ENCODE data around the gene LAMA2. TPM values are rescaled to one million over a fixed set of nuclear protein-coding genes. Genes with fewer than 3 reads are reported as not detected.
A peak's percentile ranks its signal among the peaks of the same experiment; 100 is the strongest.

LAMA2 gene
- total RNA-seq, 3 donors from 2014 or later: 116 to 293 (median 118) TPM

DNA sequence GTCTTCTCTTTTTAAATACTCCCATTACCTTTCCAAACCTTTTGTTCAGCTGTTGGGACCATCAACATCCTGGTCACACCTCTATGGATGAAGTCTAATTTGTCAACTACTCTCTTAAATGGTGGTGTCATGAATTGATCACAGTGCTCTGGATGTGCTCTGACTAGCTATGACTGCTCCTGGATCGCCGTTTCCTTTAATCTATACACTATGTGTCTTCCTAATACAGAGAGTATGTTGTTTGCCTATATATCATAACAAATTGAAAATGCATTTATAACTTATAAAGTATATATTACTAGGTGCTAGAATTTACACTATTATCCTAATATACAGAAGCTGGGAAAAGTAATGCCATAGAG lies 357.5 kb downstream of the LAMA2 start:
- no peak for TF ChIP-seq POLR2AphosphoS5 (IDR thresholded peaks at IDR 0.05)
- TF ChIP-seq, protein P1, sequence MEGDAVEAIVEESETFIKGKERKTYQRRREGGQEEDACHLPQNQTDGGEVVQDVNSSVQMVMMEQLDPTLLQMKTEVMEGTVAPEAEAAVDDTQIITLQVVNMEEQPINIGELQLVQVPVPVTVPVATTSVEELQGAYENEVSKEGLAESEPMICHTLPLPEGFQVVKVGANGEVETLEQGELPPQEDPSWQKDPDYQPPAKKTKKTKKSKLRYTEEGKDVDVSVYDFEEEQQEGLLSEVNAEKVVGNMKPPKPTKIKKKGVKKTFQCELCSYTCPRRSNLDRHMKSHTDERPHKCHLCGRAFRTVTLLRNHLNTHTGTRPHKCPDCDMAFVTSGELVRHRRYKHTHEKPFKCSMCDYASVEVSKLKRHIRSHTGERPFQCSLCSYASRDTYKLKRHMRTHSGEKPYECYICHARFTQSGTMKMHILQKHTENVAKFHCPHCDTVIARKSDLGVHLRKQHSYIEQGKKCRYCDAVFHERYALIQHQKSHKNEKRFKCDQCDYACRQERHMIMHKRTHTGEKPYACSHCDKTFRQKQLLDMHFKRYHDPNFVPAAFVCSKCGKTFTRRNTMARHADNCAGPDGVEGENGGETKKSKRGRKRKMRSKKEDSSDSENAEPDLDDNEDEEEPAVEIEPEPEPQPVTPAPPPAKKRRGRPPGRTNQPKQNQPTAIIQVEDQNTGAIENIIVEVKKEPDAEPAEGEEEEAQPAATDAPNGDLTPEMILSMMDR (IDR thresholded peaks at IDR 0.05): no peak
- no peak for TF ChIP-seq POLR2A (IDR thresholded peaks at IDR 0.05)
- no peak overlapping the region for H3K27ac ChIP-seq
- H3K27me3 ChIP-seq: no peaks in the 10 kb centered on the region
- no peak for DNase-seq (ENCODE audit: low spot score in 2 of 2)
- H3K36me3 ChIP-seq: no peaks in the 10 kb centered on the region
- no peaks in the 10 kb centered on the region for H3K4me1 ChIP-seq
- intact Hi-C loops (cut with DNase I; ENCODE audit: low total_unique reads): no loop called here
- no peak overlapping the region for H3K4me3 ChIP-seq
- H3K9me3 ChIP-seq: no peaks in the 10 kb centered on the region

DNA sequence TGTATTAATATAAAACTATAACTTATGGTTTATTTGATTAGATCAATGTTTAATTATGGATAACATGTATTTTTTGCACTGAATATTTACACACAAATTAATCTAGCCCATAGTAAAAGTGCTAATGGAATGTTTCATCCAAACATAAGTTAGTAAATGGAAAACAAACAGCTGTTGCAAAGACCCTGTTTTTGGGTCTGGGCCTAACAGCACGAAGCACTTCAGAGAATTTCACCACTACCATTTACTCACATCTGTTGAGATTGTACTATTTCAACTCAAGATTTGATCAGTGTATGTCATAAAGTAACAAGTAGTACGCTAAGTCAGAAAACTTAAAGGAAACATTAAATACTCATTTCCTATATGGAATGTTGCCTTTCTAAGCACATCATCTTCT lies 359.6 kb downstream of the LAMA2 start:
- Histone ChIP-seq H3K9me3 (no peaks in the 10 kb centered on the region), H3K27ac (no peak overlapping the region), H3K4me3 (no peak overlapping the region), H3K4me1 (no peaks in the 10 kb centered on the region), H3K27me3 (no peaks in the 10 kb centered on the region), H3K36me3 (no peaks in the 10 kb centered on the region)
- DNase-seq (ENCODE audit: low spot score in 2 of 2): no peak
- intact Hi-C loops (cut with DNase I; ENCODE audit: low total_unique reads): no loop called here
- TF ChIP-seq, protein P1 (IDR thresholded peaks at IDR 0.05): no peak
- TF ChIP-seq POLR2A (IDR thresholded peaks at IDR 0.05): no peak
- no peak for TF ChIP-seq POLR2AphosphoS5 (IDR thresholded peaks at IDR 0.05)

DNA sequence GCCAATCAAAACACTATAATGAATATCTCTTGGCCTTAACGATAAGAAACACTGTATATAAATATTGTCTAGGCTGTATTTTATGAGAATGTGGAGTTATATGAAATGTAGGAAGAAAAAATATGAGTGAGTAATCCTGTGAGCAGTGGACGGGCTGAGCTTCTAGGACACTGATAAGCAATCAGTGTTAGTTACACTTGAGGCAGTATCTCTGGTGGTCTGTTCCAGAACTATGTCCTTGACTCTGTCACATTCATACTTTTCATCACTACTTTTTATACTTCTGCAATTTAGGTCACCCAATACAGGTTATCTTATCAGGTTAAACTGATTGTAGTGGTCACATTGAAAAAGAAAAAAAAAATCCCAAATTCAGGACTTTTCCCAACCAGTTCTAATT lies 360.4 kb downstream of the LAMA2 start:
- DNase-seq (ENCODE audit: low spot score in 2 of 2): no peak
- intact Hi-C loops (cut with DNase I; ENCODE audit: low total_unique reads): no loop called here
- no peak for TF ChIP-seq POLR2AphosphoS5 (IDR thresholded peaks at IDR 0.05)
- TF ChIP-seq POLR2A (IDR thresholded peaks at IDR 0.05): no peak
- TF ChIP-seq, protein P1 (IDR thresholded peaks at IDR 0.05): no peak
- H3K27ac ChIP-seq: no peak overlapping the region
- no peaks in the 10 kb centered on the region for H3K9me3 ChIP-seq
- H3K4me3 ChIP-seq: no peak overlapping the region
- H3K4me1 ChIP-seq: no peaks in the 10 kb centered on the region
- no peaks in the 10 kb centered on the region for H3K36me3 ChIP-seq
- no peaks in the 10 kb centered on the region for H3K27me3 ChIP-seq

DNA sequence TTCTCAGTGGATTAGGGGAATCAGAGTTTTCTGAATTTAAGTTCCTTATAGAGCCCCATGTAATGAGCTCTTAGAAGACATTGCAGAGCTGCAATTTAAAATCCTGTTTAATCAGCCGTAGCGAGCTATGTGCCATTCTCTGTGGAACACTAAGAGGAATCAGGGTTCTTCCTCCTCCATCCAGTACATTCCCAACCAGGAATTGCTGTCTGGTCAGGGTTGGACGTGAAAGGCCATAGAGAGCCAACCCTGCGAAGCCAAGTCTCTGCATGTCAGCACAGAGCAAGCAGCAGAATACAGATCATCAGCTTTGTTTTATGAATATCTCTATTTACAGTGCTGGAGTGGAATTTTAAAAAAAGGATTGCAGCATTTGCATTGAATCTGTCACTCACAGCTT lies 366.0 kb downstream of the LAMA2 start:
- no peaks in the 10 kb centered on the region for H3K4me1 ChIP-seq

DNA sequence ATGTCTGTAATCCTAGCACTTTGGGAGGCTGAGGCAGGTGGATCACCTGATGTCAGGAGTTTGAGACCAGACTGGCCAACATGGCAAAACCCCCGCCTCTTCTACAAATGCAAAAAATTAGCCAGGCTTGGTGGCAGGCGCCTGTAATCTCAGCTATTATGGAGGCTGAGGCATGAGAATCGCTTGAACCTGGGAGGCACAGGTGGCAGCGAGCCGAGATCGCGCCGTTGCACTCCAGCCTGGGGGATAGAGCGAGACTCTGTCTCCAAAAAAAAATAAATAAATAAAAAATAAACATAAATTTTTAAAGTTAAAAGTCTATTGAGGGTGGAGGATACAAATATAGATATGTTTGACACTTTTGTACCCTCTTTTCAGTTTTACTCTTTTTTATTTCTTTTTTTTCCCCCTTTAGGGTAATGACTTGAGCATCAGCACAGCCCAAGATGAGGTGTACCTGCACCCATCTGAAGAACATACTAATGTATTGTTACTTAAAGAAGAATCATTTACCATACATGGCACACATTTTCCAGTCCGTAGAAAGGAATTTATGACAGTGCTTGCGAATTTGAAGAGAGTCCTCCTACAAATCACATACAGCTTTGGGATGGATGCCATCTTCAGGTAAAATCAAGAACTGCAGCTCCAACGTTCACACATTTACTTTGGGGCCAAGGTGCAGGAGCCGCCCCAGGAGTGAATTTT lies 368.9 kb downstream of the LAMA2 start:
- Histone ChIP-seq H3K9me3 (no peaks in the 10 kb centered on the region), H3K27me3 (no peaks in the 10 kb centered on the region), H3K4me1 (no peaks in the 10 kb centered on the region), H3K4me3 (no peak overlapping the region), H3K36me3 (no peaks in the 10 kb centered on the region), H3K27ac (no peak overlapping the region)
- TF ChIP-seq, protein P1 (IDR thresholded peaks at IDR 0.05): peak; percentile 61 to 71 (median 63)
- TF ChIP-seq POLR2A (IDR thresholded peaks at IDR 0.05) (no peak), POLR2AphosphoS5 (IDR thresholded peaks at IDR 0.05) (no peak)
- DNase-seq (ENCODE audit: low spot score in 2 of 2): no peak
- intact Hi-C loops (cut with DNase I; ENCODE audit: low total_unique reads): no loop called here

More for the DNA sequence above, 366.0 kb downstream of the LAMA2 start:
- H3K36me3 ChIP-seq: no peaks in the 10 kb centered on the region
- no peak for DNase-seq (ENCODE audit: low spot score in 2 of 2)
- H3K27me3 ChIP-seq: no peaks in the 10 kb centered on the region
- TF ChIP-seq, protein P1 (IDR thresholded peaks at IDR 0.05): no peak
- no peak for TF ChIP-seq POLR2AphosphoS5 (IDR thresholded peaks at IDR 0.05)
- TF ChIP-seq POLR2A (IDR thresholded peaks at IDR 0.05): no peak
- H3K9me3 ChIP-seq: no peaks in the 10 kb centered on the region
- intact Hi-C loops (cut with DNase I; ENCODE audit: low total_unique reads): no loop called here
- H3K4me3 ChIP-seq: no peak overlapping the region
- H3K27ac ChIP-seq: no peak overlapping the region

Data from breast epithelium (tissue), 4 donors.